Activated CD8-positive, alpha-beta memory T cell treated with anti-CD3 and anti-CD28 coated beads, Interleukin-2, amount 10 ng/mL, durations not matched to agents 7 days and 5 days (primary cell): ENCODE measurements around the gene AMFR. TPM values are rescaled to one million over a fixed set of nuclear protein-coding genes. Genes with fewer than 3 reads are reported as not detected.

ENCODE experiments used
- ATAC-seq: fragments of 150-1000 bp; cut with Tn5 transposase; one replicate; pipeline ENCODE4 v1.10.0; 2021; ENCODE audit warnings: moderate library complexity
- CTCF ChIA-PET: fragments of 350-600 bp; sonication (Branson Sonifier 250); formaldehyde crosslinking; loops from one replicate; lab custom pipeline; 2021; ENCODE audit warnings: antibody characterized with exemption; lab: Charles Lee
- DNase-seq: peaks from one replicate; pipeline ENCODE4 v3.0.0-alpha.2; 2020
- H3K27ac Mint-ChIP-seq: one replicate; pipeline ENCODE4 v1.8.0; 2021; ENCODE audit warnings: mild to moderate bottlenecking, mixed read lengths
- H3K27me3 Mint-ChIP-seq: one replicate; pipeline ENCODE4 v1.8.0; 2021; ENCODE audit warnings: mixed read lengths
- H3K36me3 Mint-ChIP-seq: one replicate; pipeline ENCODE4 v1.8.0; 2021; ENCODE audit warnings: mild to moderate bottlenecking, mixed read lengths
- H3K4me1 Mint-ChIP-seq: one replicate; pipeline ENCODE4 v1.8.0; 2021; ENCODE audit warnings: mixed read lengths
- H3K4me3 Mint-ChIP-seq: one replicate; pipeline ENCODE4 v1.8.0; 2021; ENCODE audit warnings: mild to moderate bottlenecking, moderate library complexity, mixed read lengths
- H3K9me3 Mint-ChIP-seq: one replicate; pipeline ENCODE4 v1.8.0; 2022; ENCODE audit warnings: low read depth, mixed read lengths
- total RNA-seq, 2 experiments: library from RNA; stranded (reverse); gene quantifications; one replicate each; pipeline ENCODE4 v1.2.3, GENCODE V29; 2021

Gene AMFR
- total RNA-seq, 2 experiments from 2014 or later, result 48.9 to 54.2 TPM

GRCh38 chr16:56351481-56351880, 73.9 kb downstream of the AMFR start:
- CTCF ChIA-PET, result no interaction called here
- Mint-ChIP-seq H3K4me1 (peaks cover 7% of the 10 kb centered on the region), H3K9me3 (no peaks in the 10 kb centered on the region), H3K36me3 (no peaks in the 10 kb centered on the region), H3K27me3 (no peaks in the 10 kb centered on the region), H3K4me3 (no peak overlapping the region), H3K27ac (no peak overlapping the region)
- ATAC-seq, result no peak
- no peak for DNase-seq

DNA sequence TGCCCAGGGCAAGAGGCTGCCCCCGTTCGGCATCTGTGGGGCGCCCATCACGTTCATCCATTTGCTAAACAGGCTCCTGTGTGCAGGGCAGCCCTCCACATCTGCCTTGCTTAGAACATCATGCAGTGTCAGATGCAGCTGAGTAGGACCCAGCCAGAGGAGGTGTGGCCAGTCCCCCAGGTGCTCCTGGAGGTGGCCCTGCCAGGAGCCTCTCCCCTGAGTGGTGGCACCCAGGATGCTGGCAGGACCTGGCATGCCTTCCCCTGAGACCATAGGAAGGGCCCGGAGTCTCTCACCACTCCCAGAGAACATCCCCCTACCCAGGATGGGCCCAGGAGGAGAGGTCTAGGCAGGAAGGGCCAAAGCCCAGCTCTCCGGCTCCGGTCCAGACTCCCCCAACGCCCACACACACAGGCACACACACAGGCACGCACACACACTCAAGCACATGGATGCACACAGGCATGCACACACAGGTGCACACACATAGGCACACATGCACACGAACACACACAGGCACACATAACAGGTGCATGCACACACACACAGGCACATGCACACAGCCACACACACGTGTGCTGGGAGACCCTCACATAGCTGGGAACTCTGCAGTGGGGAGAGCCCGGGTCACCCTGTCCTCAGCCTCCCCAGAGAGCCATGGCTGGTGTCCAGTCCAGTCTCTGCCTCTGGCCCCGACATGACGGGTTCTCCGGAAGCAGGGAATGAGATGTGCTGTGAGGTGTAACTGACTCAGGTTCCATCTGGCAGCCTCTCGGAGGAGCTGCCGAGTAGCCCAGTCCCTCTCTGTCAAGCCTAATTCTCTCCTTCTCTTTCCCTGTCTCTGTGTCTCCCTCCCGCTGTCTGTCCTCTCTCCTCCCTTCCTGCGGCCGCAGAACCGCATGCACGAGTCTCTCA, 74.6 kb downstream of the AMFR start:
- Mint-ChIP-seq H3K27ac (no peak overlapping the region), H3K36me3 (no peaks in the 10 kb centered on the region), H3K4me1 (peaks cover 3% of the 10 kb centered on the region), H3K4me3 (no peak overlapping the region), H3K9me3 (no peaks in the 10 kb centered on the region), H3K27me3 (no peaks in the 10 kb centered on the region)
- ATAC-seq (no peak), DNase-seq (no peak)
- CTCF ChIA-PET, result no interaction called here

DNA sequence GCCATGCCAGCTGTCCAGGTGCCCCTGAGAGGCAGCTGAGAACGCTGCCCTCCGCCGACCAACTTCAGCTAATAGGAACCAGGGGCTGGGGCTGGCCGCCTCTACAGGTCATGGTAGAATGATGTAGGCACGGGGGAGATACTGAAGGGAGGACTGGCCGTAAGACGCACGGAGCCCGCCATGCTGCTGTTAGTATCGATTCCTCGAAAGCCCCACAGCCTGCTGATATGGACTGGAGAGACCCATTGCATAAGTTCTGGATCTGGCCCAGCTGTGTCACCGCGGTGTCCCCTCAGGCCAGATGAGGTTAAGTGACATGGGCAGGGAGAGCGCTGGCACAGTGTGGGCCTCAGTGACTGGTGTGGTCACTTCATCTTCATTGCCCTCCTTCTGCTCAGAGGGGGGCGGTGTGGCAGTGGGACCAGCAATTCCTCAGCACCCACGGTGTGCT, 75.6 kb downstream of the AMFR start:
- Mint-ChIP-seq H3K4me1 (peaks cover 2% of the 10 kb centered on the region), H3K9me3 (no peaks in the 10 kb centered on the region), H3K36me3 (no peaks in the 10 kb centered on the region), H3K27ac (no peak overlapping the region), H3K27me3 (no peaks in the 10 kb centered on the region), H3K4me3 (no peak overlapping the region)
- no peak for DNase-seq
- ATAC-seq, result no peak
- CTCF ChIA-PET, result no interaction called here

- no peaks in the 10 kb centered on the region for H3K36me3 Mint-ChIP-seq
- no peak overlapping the region for H3K27ac Mint-ChIP-seq
- ATAC-seq (no peak), DNase-seq (no peak)
- no peaks in the 10 kb centered on the region for H3K9me3 Mint-ChIP-seq
- no peaks in the 10 kb centered on the region for H3K4me1 Mint-ChIP-seq
- CTCF ChIA-PET, result no interaction called here
- H3K27me3 Mint-ChIP-seq, result no peaks in the 10 kb centered on the region
- H3K4me3 Mint-ChIP-seq, result no peak overlapping the region
Measured at GRCh38 chr16:56349086-56349415, 76.3 kb downstream of the AMFR start.

DNA sequence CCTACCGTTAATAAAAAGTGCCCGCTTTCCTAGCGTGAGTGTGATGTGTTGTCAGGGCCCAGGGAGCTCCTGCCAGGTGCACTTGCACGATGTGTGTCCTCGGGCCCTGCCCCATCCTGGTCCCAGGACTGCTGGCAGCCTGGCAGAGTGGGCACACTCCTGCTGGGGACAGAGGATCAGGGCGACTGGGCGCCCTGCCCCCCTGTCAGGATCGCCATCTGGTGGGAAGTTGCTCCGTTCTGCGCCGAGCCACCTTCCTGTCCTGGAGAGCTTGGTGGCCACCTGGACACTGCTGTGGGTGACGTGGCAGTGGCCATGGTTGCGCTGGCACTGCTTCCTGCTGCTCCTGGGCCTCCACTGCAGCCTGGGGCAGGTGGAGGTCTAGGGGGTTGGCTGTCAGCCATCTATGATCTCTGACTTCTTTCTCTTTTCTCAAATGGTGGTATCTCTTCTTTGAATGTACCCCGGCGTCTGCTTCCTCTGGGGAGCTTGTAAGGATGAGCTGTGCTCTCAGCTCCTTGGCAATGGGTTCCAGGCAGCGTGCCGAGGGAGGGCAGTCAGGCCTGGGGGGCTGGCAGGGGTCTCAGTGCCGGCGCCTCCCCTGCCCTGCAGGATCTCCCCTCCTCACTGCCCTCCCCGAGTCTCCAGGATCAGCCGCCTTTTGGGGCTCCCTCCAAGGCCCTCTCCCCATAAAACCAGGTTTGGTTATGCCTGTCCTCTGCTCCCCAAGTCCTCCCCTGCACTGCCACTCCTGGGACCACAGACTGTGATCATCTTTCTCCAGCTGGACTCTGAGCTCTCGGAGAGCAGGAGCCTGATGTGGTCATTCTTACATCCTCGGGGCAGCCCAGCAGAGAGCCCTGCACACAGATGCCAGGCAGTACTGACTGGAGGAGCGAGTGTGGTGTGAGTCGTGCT, 76.9 kb downstream of the AMFR start:
- CTCF ChIA-PET, result no interaction called here
- Mint-ChIP-seq H3K4me3 (no peak overlapping the region), H3K9me3 (no peaks in the 10 kb centered on the region), H3K27ac (no peak overlapping the region), H3K36me3 (no peaks in the 10 kb centered on the region), H3K27me3 (no peaks in the 10 kb centered on the region), H3K4me1 (no peaks in the 10 kb centered on the region)
- ATAC-seq (no peak), DNase-seq (no peak)

DNA sequence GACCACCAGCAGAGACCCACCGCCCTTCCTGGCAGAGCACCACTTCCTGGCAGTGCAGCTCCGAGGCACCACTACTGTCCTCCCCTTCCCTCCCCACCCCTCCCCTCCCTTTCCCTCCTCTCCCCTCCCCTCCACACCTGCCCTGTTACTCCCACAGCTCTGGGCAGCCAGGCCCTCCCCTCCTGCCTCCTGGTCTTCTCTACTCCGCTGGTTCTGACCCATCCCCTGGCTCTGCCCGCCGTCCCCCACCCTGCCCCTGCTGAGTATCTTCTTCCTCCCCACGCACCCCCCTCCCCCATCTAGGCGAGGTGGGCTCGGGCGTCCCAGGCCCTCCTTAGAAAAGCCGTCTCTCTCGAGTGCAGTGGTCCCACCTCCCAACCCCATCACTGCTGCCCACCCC, 77.7 kb downstream of the AMFR start:
- no peaks in the 10 kb centered on the region for H3K27me3 Mint-ChIP-seq
- CTCF ChIA-PET, result interaction anchor here (0.6 kb wide), 1 partner anchor 367 kb away, joined by 3 read pairs; no protein-coding TSS in a partner anchor
- H3K27ac Mint-ChIP-seq, result no peak overlapping the region
- no peaks in the 10 kb centered on the region for H3K4me1 Mint-ChIP-seq
- H3K4me3 Mint-ChIP-seq, result no peak overlapping the region
- H3K9me3 Mint-ChIP-seq, result no peaks in the 10 kb centered on the region
- no peaks in the 10 kb centered on the region for H3K36me3 Mint-ChIP-seq
- DNase-seq, result no peak
- no peak for ATAC-seq

- H3K9me3 Mint-ChIP-seq, result no peaks in the 10 kb centered on the region
- no peak overlapping the region for H3K4me3 Mint-ChIP-seq
- DNase-seq, result no peak
- no peak for ATAC-seq
- CTCF ChIA-PET, result interaction anchor here (0.6 kb wide), 1 partner anchor 367 kb away, joined by 3 read pairs; no protein-coding TSS in a partner anchor
- no peaks in the 10 kb centered on the region for H3K36me3 Mint-ChIP-seq
- no peaks in the 10 kb centered on the region for H3K27me3 Mint-ChIP-seq
- H3K27ac Mint-ChIP-seq, result no peak overlapping the region
- no peaks in the 10 kb centered on the region for H3K4me1 Mint-ChIP-seq
Measured at GRCh38 chr16:56347166-56347565, 78.2 kb downstream of the AMFR start.

DNA sequence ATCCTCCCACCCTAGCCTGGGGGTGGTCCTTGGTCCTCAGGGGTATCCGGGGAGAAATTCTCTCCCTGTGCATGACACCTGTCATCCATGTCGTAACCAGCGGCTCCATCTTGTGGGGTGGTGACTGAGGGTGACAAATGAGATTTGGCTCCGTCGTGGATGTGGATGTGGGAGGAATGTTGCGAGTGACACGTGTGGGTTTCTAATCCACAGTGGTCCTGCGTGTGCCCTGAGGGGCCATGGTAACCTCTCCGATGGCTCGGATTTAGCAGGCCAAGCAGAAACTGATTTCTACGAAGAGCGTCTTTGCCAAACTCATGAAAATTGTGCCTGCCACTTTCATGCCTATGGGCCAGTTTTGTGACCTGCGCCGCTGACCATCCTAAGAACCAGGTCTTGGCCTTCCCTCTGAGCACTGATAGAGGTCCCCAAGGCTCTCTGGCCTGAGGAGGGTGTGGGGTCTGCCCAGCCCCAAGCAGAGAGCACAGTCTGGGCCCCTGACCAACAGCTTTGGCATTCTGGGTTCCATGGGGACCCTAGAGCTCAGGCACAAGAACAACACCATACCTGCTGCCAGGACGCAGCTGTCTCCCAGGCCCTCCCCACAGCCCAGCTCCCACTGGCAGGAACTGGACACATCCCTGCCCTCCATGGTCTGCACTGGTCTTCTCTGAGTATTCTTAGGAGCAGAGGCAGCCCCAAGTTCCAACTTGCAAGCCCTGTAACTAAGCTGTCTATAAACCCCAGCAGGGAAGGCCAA, 79.0 kb downstream of the AMFR start:
- Mint-ChIP-seq H3K9me3 (no peaks in the 10 kb centered on the region), H3K4me3 (no peak overlapping the region), H3K27me3 (no peaks in the 10 kb centered on the region), H3K4me1 (no peaks in the 10 kb centered on the region), H3K36me3 (no peaks in the 10 kb centered on the region), H3K27ac (no peak overlapping the region)
- CTCF ChIA-PET, result no interaction called here
- no peak for DNase-seq
- no peak for ATAC-seq

DNA sequence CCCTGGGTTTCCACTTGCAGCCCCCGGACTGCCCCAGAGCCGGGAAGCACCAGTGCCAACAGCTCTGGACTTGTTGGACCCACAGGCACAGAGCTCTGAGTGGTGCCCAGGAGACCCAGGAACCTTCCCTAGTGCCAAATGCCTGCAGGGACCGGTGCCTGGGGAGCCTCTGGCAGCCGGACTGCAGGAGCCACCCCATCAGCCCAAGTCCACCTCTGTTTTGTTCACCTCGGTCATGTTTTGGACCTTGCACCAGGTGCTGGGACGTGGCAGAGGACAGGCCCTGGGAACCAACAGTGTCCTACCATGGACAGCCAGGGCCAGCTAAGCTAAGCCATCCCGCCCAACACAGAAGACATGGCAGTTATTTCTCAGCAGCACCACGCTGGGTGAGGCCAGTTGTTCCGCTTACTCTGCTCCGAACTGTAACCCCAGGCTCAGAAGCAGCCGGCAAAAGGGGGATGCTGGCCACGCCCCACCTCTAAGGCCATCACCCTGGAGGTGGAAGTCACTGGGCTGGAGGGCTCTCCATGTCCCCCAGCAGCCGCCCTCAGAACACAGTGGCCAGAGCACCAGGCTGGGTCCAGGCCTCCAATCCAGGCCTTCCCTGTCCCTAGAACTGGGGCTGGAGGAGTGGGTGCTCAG, 79.8 kb downstream of the AMFR start:
- no peak overlapping the region for H3K4me3 Mint-ChIP-seq
- H3K36me3 Mint-ChIP-seq, result no peaks in the 10 kb centered on the region
- no peak for DNase-seq
- H3K27ac Mint-ChIP-seq, result no peak overlapping the region
- H3K9me3 Mint-ChIP-seq, result no peaks in the 10 kb centered on the region
- ATAC-seq, result no peak
- no peaks in the 10 kb centered on the region for H3K27me3 Mint-ChIP-seq
- CTCF ChIA-PET, result no interaction called here
- no peaks in the 10 kb centered on the region for H3K4me1 Mint-ChIP-seq

DNA sequence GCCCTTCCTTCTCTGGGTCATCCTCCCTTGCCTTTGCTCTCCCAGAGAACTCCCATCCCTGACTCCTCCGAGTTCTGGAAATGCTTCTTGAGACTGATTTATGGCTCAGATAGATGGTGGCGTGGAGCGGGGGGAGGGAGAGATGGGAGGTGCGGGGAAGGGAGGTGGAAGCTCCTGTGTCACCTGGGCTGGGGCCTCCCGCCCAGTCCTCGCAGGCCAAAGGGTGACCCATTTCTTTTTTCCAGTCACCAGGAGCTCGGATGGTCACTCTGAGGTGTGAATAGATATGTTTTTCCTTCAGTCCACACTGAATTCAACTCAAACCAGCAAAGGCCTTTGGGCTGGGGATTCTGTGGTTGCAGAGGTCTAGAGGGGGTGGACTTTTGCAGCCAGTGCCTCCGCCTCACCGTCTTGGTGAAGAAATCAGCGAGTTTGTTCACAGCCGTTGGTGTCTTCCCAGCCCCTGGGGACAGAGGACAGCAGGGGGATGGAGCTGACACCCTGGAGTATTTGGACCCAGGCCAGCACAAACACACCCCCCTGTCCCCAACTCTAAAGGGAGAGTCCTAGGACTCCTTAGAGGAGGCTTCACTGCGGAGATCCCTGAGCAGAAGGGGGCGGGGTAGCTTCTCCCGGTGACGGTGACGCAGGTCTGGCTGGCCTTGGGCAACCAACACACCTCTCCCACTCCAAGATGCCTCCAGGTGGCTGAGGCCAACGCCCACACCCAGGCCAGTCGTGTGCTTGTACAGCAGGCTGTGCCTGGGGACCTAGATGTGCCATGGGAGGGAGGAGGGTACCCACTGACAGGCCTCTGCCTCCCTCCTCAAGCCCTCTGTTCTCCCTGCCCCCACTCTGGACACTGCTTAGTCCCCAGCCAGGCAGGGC, 80.6 kb downstream of the AMFR start:
- H3K27me3 Mint-ChIP-seq, result no peaks in the 10 kb centered on the region
- no peak overlapping the region for H3K27ac Mint-ChIP-seq
- H3K9me3 Mint-ChIP-seq, result no peaks in the 10 kb centered on the region
- ATAC-seq (no peak), DNase-seq (no peak)
- no peaks in the 10 kb centered on the region for H3K36me3 Mint-ChIP-seq
- H3K4me3 Mint-ChIP-seq, result no peak overlapping the region
- H3K4me1 Mint-ChIP-seq, result no peaks in the 10 kb centered on the region
- CTCF ChIA-PET, result no interaction called here

GRCh38 chr16:56343661-56344517, 81.5 kb downstream of the AMFR start:
- ATAC-seq (no peak), DNase-seq (no peak)
- CTCF ChIA-PET, result interaction anchor here (3.2 kb wide), 1 partner anchor 12 kb away, joined by 11 read pairs; no protein-coding TSS in a partner anchor
- no peak overlapping the region for H3K4me3 Mint-ChIP-seq
- no peaks in the 10 kb centered on the region for H3K4me1 Mint-ChIP-seq
- H3K9me3 Mint-ChIP-seq, result no peaks in the 10 kb centered on the region
- no peaks in the 10 kb centered on the region for H3K27me3 Mint-ChIP-seq
- no peak overlapping the region for H3K27ac Mint-ChIP-seq
- no peaks in the 10 kb centered on the region for H3K36me3 Mint-ChIP-seq
